ENCODE data around the gene BCL2.

The BCL2 gene

GRCh38 chr18:63291278-63291677, 28.3 kb downstream of the BCL2 start:
- Mint-ChIP-seq H3K27ac (peak overlapping the region; percentile 82), H3K9me3 (no peaks in the 10 kb centered on the region), H3K27me3 (ENCODE audit: low read depth) (no peaks in the 10 kb centered on the region), H3K36me3 (ENCODE audit: low read depth) (peaks cover 38% of the 10 kb centered on the region), H3K4me1 (ENCODE audit: low read depth) (peaks cover 53% of the 10 kb centered on the region), H3K4me3 (peak overlapping the region; percentile 74)

GRCh38 chr18:63290821-63291200, 28.8 kb downstream of the BCL2 start:
- Mint-ChIP-seq H3K4me3 (peak overlapping the region; percentile 74), H3K36me3 (ENCODE audit: low read depth) (peaks cover 41% of the 10 kb centered on the region), H3K27ac (peak overlapping the region; percentile 82), H3K4me1 (ENCODE audit: low read depth) (peaks cover 57% of the 10 kb centered on the region), H3K9me3 (no peaks in the 10 kb centered on the region), H3K27me3 (ENCODE audit: low read depth) (no peaks in the 10 kb centered on the region)

- Mint-ChIP-seq H3K27me3 (ENCODE audit: low read depth) (no peaks in the 10 kb centered on the region), H3K36me3 (ENCODE audit: low read depth) (peaks cover 39% of the 10 kb centered on the region), H3K27ac (peak overlapping the region; percentile 82), H3K4me1 (ENCODE audit: low read depth) (peaks cover 57% of the 10 kb centered on the region), H3K9me3 (no peaks in the 10 kb centered on the region), H3K4me3 (peak overlapping the region; percentile 74)
Observed at GRCh38 chr18:63290166-63290820, 29.3 kb downstream of the BCL2 start.

- Mint-ChIP-seq H3K36me3 (ENCODE audit: low read depth) (peaks cover 39% of the 10 kb centered on the region), H3K27me3 (ENCODE audit: low read depth) (no peaks in the 10 kb centered on the region), H3K4me3 (no peak overlapping the region), H3K4me1 (ENCODE audit: low read depth) (peaks cover 50% of the 10 kb centered on the region), H3K27ac (no peak overlapping the region), H3K9me3 (no peaks in the 10 kb centered on the region)
Observed at GRCh38 chr18:63288311-63288710, 31.3 kb downstream of the BCL2 start.

- peaks cover 45% of the 10 kb centered on the region for H3K4me1 Mint-ChIP-seq (ENCODE audit: low read depth)
Observed at GRCh38 chr18:63287691-63288220, 31.8 kb downstream of the BCL2 start.

GRCh38 chr18:63286926-63287325, 32.6 kb downstream of the BCL2 start:
- Mint-ChIP-seq H3K4me1 (ENCODE audit: low read depth) (peaks cover 41% of the 10 kb centered on the region), H3K27ac (no peak overlapping the region), H3K27me3 (ENCODE audit: low read depth) (no peaks in the 10 kb centered on the region), H3K36me3 (ENCODE audit: low read depth) (peaks cover 28% of the 10 kb centered on the region), H3K9me3 (no peaks in the 10 kb centered on the region), H3K4me3 (no peak overlapping the region)

More at GRCh38 chr18:63287691-63288220, 31.8 kb downstream of the BCL2 start:
- Mint-ChIP-seq H3K27me3 (ENCODE audit: low read depth) (no peaks in the 10 kb centered on the region), H3K36me3 (ENCODE audit: low read depth) (peaks cover 33% of the 10 kb centered on the region), H3K4me3 (no peak overlapping the region), H3K27ac (no peak overlapping the region), H3K9me3 (no peaks in the 10 kb centered on the region)

GRCh38 chr18:63284827-63285733, 34.5 kb downstream of the BCL2 start:
- Mint-ChIP-seq H3K4me1 (ENCODE audit: low read depth) (peaks cover 31% of the 10 kb centered on the region), H3K27me3 (ENCODE audit: low read depth) (no peaks in the 10 kb centered on the region), H3K27ac (no peak overlapping the region), H3K4me3 (no peak overlapping the region), H3K36me3 (ENCODE audit: low read depth) (peaks cover 34% of the 10 kb centered on the region), H3K9me3 (no peaks in the 10 kb centered on the region)

- Mint-ChIP-seq H3K4me1 (ENCODE audit: low read depth) (peaks cover 31% of the 10 kb centered on the region), H3K9me3 (no peaks in the 10 kb centered on the region), H3K4me3 (no peak overlapping the region), H3K36me3 (ENCODE audit: low read depth) (peaks cover 39% of the 10 kb centered on the region), H3K27ac (no peak overlapping the region), H3K27me3 (ENCODE audit: low read depth) (no peaks in the 10 kb centered on the region)
Observed at GRCh38 chr18:63284173-63284799, 35.3 kb downstream of the BCL2 start.

GRCh38 chr18:63283305-63284094, 36.1 kb downstream of the BCL2 start:
- Mint-ChIP-seq H3K9me3 (no peaks in the 10 kb centered on the region), H3K4me3 (no peak overlapping the region), H3K4me1 (ENCODE audit: low read depth) (peaks cover 38% of the 10 kb centered on the region), H3K36me3 (ENCODE audit: low read depth) (peaks cover 44% of the 10 kb centered on the region), H3K27me3 (ENCODE audit: low read depth) (no peaks in the 10 kb centered on the region), H3K27ac (no peak overlapping the region)

- H3K27me3 Mint-ChIP-seq (ENCODE audit: low read depth) = no peaks in the 10 kb centered on the region
- H3K4me1 Mint-ChIP-seq (ENCODE audit: low read depth) = peaks cover 44% of the 10 kb centered on the region
- H3K4me3 Mint-ChIP-seq = no peak overlapping the region
- H3K27ac Mint-ChIP-seq = no peak overlapping the region
- peaks cover 51% of the 10 kb centered on the region for H3K36me3 Mint-ChIP-seq (ENCODE audit: low read depth)
- H3K9me3 Mint-ChIP-seq = no peaks in the 10 kb centered on the region
Observed at GRCh38 chr18:63282793-63283192, 36.8 kb downstream of the BCL2 start.

- Mint-ChIP-seq H3K9me3 (no peaks in the 10 kb centered on the region), H3K4me1 (ENCODE audit: low read depth) (peaks cover 57% of the 10 kb centered on the region), H3K4me3 (no peak overlapping the region), H3K36me3 (ENCODE audit: low read depth) (peaks cover 52% of the 10 kb centered on the region), H3K27me3 (ENCODE audit: low read depth) (no peaks in the 10 kb centered on the region), H3K27ac (no peak overlapping the region)
Observed at GRCh38 chr18:63273222-63273927, 46.2 kb downstream of the BCL2 start.

- Mint-ChIP-seq H3K9me3 (no peaks in the 10 kb centered on the region), H3K27ac (no peak overlapping the region), H3K36me3 (ENCODE audit: low read depth) (peaks cover 49% of the 10 kb centered on the region), H3K4me1 (ENCODE audit: low read depth) (peaks cover 59% of the 10 kb centered on the region), H3K27me3 (ENCODE audit: low read depth) (no peaks in the 10 kb centered on the region), H3K4me3 (no peak overlapping the region)
Observed at GRCh38 chr18:63272638-63273037, 46.9 kb downstream of the BCL2 start.

GRCh38 chr18:63271881-63272299, 47.7 kb downstream of the BCL2 start:
- Mint-ChIP-seq H3K36me3 (ENCODE audit: low read depth) (peaks cover 49% of the 10 kb centered on the region), H3K4me3 (no peak overlapping the region), H3K9me3 (no peaks in the 10 kb centered on the region), H3K27ac (no peak overlapping the region), H3K4me1 (ENCODE audit: low read depth) (peaks cover 62% of the 10 kb centered on the region), H3K27me3 (ENCODE audit: low read depth) (no peaks in the 10 kb centered on the region)
